ENCODE data around the gene TMEM191C.
"Not testable (repeated sequence)": the region's sequence is repeated elsewhere in the genome, so short reads cannot be mapped to it uniquely, and the experiment has no call there.

TMEM191C gene

DNA sequence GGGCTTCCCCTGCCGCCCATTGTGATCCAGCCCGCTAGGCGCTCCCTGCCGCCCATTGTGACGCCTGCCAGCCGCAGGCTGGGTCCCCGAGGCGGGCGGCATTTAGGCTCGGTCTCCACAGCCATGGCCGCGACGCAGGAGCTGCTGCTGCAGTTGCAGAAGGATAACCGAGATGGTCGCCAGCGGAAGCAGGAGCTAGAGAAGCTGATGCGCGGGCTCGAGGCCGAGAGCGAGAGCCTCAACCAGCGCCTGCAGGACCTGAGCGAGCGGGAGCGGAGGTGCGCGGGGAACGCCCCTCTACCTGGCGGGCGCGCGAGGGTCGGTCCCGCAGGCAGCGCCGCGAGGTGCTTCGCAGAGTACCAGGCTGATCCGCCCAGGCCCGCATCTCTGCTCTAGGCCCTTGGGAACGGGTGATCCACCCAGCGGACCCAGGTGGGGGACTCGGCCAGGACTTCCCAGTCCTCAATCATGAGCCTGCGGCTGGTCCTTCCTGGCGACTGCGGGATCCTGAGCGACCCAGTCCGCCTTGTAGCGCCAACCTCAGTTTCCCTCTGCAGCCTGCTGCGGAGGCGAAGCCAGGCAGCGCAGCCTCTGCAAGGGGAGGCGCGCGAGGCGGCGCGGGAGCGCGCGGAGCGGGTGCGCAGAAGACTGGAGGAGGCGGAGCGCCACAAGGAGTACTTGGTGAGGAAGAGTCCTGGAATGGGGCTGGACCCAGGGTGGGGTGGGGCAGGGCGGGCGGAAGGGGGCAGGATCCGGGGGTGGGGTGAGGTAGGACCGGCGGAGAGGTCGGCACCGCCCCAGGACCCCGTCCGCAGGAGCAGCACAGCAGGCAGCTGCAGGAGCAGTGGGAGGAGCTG, at the start of gene TMEM191C:
TSS of gene TMEM191C (plus strand) at position 51 of the 857 bp plus-strand sequence. CDS start at position 124, 73 bp downstream.
- not testable (repeated sequence) for DNase-seq

DNA sequence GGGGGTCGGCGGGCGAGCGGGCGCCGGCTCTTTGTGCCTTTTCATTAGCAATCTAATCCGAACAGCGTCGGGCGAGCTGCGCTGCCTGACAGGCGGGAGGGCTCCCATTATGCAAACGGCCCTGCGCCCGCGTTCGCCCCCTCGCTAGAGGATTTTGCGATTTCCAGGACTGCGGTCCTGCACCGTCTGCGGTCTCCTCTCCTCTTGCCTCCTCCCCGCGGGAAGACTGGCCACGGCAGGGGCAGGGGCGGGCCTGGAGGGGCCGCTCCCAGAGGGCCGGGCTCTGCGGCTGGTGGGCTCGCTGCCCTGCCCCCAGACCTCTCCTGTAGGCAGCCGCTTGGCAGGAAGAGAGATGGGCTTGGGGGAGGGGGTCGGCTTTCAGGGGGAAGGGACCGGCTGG, 49.3 kb upstream of the TMEM191C start:
- not testable (repeated sequence) for DNase-seq

DNA sequence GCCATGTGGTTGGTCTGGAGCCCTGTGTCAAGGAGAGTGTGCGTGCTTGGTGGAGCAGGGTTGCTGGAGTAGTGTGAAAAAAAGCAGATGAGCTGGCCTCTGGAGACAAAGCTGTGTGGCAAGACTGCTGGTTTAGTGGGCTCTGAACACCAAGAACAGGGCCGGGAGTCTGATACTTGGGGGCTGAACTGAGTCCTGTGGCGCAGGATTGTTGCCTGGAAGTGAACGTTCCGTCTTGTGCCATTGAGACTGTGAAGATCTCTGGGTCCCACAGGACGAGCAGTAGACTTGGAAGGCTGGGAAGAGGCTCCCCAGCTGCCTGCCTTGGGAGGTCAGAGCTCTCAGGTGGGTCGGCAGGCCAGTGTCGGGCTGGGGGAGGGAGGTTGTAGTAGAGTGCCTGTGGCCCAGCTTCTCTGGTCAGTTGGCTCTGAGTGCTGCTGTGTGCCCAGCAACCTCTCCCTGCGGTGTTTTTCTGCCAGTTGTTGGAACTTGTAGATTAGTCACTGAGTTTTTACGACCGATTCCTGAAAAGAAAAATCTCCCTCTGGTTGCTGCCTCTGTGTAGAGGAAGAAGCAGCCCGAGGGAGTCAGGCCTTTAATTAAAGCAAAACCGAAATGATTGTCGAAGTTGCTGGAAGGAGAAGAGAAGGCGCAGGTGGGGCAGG, 48.1 kb upstream of the TMEM191C start:
- DNase-seq: not testable (repeated sequence)

DNA sequence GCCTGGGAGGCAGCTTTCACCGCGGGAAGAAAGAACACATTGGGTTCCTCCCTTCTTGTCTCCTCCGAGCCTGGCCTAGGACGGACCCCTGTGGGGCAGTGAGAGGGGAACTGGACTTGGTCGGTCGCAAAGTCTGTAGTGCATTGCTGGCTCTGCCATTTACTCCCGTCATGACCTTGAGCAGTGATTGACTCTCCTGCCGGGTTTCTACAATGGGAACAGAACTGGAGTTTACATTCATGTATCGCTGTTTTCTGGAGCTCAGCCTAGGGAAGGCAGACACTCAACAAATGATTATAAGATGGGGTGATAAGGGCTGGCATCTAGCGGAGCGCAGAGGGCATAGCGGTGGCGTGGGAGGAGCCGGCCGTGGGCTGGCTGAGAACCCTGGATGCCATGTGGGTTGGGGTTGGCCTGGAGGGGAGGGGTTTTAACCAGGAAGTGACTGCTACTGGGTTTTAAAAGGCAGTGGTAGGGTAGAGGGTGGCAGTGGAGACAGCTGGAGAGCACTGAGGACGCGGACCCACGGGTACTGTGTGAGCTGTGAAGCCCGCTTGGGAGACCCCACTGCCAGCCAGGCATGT, 46.9 kb upstream of the TMEM191C start:
- DNase-seq: not testable (repeated sequence)

DNA sequence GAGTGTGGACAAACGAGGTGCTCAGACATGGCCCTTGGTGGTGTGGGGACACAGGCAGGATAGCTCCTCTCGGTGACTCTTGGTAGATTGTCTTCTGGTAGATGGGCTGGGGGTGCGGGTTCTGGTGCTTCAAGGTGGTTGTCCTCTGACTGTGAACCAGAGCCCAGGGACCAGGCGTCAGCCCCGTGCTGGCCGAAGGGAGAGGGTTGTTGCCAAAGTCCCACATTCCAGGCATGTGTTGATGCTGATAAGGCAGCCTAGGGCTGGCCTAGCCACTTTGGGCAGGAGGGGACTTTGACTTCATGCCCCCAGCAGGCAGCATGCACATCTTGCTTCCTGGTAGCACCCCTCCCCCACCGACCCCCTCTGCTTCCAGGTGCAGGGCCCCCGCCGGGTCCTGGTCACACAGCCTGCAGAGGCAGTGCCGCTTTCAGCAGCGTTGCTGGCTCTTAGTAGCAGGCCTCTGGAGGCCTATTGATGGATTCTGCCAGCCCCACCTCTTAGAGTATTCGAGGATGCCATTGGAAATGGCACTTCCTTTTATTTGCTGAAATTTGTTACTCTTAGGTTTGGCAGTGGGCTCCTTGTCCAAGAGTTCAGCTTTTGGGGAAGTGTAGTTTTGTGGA, 43.0 kb upstream of the TMEM191C start:
- not testable (repeated sequence) for DNase-seq

DNA sequence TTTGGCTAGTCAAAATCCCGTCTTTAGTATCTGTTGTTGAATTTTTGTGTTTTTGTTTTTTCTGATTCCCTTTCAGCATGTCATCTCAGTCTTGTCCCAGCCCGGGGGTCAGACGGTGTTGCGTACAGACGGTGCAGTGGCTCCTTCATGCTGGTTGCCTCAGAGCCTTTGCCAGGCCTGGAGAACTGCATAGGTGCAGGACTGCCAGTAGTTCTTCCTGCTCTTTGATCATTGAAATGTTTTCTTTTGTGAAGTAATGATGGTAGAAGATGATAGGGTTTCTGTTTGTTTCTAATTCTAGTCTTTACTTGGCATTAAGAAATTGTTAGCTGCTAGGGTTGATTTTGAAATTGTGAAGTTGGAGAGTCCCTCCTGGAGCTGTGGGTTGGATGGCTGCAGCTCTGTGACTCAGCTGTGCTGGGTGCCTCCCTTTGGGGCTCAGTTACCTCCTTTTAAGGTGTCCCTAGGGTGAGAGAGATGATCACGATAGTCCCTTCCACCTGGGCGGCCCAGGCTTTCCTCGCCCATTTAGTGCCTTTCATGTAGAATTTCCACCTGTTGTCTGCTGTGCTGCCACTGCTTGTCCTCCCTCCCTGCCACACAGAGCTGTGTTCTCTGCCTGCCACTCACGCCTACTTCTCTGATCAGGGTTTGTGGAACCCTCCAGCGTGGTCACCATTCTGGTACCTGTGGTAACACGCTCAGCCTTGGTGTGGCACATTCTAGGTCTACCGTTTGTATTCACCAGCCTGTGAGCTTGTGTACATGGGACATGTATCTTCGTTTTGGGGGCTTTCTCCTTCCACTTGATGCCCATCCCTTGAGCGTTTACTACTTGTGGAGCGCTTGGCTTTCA, 32.6 kb upstream of the TMEM191C start:
- DNase-seq: not testable (repeated sequence)

DNA sequence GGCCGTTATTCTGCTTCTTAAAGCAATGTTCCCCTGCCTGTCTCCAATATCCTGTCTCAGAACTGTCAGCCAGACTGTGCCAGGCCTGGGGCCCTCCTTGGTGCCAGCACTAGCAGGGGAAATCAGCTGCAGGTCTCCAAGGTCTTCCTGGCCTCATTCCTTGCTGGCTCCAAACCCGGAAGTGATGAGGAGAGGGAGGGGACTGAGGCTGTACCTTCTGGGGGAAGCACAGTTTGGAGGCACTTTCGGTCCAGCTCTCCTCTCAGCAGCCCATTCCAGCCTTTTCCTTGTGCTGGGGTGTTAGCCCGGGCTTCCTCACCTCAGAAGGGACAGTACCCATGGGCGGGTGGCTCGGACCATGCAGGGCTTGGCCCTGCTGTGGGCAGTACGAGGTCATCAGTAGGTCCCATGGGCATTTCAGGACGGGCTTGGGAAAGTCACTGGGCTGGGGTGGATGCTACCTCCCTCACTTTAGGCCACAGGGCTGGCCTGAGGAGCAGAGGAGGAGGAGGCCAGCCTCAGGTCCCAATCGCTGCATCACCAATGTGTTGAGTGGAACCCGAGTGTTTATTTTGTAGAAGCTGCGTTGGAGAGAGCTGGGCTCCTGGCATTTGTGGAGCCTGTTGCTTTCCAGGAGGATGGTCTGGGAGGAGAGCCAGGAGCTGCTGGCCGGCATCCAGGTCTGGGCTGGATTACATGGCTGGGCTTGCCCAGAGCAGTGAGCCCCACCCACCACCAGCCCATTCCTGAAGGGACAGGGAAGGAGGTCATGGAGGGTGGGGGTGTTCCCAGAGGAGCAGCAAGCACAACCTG, 31.0 kb upstream of the TMEM191C start:
- not testable (repeated sequence) for DNase-seq

DNA sequence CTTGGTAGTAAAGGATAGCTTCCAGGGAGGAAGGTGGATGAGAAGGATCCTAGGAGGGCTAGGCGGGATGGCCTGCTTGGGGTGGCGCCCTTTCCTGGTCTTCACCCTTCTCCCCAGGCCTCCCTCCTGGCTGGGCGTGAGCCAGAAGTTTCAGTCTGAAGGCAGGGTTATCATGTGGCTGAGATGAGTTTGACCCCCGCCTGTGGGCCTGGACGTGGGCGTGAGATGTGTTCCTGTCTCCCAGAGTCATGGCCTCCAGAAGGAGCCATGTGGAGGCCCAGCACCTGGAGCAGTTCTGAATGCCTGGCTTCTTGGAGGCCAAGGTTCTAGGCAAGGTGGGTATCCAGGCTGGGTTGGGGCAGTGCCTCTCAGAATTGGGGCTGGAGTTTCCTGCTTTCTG, 29.2 kb upstream of the TMEM191C start:
- DNase-seq: not testable (repeated sequence)

DNA sequence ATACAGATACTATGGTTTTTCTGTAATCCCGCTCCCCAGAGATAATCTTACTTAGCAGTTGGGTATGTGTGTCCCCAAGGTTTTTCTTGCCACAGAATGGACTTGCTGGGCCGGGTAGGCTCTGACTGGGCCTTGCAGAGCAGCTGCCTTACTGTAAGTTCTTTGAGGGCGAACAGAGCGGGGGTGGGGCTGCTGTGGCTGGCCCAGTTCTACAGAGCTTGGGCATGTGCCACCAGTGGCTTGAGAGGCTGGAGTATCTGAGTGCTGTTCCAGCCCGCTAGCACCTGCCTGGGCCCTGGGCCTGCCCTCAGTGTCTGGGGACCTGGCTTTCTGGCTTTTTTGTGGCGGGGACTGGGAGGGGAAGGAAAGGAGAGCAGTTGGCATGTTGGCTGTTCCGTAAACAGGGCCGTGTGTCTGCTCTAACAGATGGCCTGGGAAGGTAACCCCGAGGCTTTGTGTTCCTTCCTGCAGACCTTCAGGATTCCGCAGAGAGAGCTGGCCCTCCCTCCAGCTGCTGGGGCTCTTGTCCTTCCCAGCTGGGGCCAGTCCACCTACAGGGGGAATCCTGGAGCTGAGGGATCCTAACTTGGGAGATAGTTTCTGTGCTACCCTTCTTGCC, 27.1 kb upstream of the TMEM191C start:
- not testable (repeated sequence) for DNase-seq

DNA sequence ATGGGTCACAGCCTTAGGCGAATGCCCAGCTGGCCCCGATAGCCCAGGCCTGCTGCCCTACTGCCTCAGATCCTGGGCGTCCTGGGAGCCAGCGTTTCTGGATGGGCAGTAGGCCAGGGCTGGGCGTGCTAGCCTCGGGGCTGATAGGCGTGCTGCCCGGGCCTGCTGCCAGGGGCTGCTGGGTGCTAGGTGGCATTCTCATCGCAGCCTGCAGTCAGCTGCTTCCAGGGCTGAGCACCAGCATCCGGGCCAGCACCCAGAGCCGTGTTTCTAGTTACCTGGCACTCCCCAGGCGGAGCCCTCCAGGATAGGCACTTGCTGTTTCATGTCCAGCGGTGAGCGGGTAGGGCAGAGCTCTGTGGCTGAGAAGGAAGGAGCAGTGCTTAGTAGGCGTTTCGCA, 26.5 kb upstream of the TMEM191C start:
- not testable (repeated sequence) for DNase-seq

DNA sequence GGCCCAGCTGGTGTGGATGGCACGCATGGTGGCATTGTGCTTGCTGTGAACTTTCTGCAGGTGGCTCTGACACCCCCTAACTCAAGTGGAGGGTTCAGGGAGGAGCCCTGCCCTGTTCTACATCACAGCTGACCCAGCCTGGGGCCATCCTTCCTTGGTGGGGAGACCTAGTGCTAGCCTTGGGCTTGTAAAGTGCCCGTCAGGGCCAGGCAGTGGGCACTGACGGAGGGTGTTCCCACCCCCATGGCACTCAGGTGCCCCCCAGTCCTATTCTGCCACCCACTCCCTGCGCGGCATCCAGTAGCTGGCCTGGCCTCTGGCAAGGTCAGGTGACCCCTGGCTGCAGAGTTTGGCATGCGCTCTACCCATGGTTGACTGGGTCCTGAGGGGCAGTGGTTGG, 26.0 kb upstream of the TMEM191C start:
- not testable (repeated sequence) for DNase-seq

DNA sequence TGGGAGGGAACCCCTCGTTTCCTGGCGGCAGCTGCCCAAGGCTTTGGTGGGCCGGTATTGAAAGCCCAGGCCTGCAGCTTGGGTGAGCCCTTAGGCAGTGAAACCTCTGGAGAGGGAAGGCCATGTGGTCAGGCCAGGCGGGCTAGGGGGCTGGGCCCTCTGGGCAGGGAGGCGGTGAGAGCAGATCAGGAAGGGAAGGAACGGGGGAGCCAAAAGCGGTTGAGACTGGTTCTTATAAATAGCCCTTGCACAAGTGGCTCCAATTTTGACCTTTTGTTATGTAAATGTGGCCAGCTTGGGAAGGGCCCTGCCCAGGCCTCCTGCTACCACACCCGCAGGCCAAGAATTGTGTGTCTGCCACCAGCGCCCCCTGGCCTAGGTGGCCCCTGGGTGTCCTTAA, 25.1 kb upstream of the TMEM191C start:
- not testable (repeated sequence) for DNase-seq

DNA sequence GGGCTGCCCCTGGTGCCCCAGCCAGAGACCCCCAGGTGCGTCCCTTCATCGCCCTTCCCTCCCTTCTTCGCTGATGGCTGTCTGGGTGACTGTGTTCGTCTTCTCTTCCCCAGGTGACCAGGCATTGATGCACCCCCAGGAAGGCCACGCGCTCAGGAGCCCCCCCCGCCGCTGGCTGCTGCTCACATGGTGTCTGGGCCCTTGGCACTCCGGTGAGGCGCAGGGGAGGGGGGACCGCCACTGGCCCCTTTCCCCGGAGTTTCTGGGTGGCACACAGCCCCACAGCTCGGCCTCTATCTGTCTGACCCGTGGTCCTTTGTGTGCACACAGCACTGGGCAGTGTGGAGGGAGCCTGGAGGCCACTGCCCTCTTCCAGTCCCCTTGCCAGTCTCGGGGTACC, 24.5 kb upstream of the TMEM191C start:
- not testable (repeated sequence) for DNase-seq

DNA sequence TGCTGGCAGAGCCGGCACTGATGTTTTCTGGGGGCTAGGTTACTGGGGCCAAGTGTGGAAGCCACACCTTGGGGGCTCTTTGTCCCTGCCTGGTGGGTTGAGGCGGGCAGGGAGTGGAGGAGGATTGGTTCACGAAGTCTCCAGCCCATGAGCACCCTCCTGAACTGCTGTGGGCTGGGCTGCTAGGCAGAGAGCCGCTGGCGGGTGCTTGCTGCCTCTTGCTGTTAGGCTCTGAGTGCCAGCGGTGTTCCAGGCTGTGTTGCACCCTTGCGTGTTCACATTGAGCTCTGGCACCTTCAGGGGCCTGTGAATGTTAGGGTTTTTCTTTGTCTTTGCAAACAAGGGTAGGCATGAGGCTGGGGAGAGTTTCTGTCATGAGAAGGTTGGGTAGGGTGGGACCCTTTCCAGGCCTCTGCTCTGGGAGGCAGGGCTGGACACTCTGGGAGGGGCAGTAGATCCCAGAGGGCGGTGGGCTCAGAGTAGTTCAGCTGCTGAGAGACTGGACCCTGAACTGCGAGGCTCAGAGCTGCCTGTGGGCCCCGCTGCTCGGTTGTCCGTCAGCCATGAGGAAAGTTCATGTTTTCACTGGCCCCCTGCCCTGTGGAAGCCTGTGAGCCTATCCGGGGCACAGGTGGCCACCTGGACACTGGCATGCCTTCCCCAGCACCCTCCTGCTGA, 24.0 kb upstream of the TMEM191C start:
- no peak for DNase-seq

DNA sequence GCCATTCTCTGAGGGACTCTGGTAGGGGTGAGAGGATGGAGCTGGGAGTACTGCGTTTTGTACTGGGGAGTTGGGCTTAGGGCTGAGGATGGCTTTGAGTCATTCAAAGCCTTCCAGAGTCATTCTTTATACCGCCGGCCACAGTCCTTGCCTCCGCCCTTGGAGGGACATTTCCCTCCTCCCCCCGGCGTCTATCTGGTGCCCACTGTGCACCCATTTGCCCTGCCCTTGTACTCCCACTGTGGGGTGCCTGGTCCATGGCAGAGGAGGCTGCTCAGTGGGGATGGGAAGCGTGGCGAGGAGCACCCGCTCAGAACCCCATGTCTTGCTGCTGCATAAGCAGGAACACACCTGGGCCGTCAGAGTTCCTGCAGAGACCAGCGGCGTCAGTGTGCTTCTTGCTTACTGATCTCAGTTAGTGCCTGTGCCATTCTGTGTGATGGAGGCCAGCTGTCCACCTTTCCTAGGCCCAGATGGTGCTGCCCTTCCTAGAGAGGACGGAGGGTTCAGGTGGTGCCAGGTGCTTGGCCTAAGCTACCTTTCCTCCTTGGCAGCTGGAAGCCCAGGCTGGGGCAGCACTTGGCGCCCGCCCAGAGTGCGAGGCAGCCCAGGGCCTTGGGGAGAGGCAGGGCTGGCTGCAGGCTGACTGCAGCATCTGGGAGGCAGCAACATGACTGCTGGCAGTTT, 23.3 kb upstream of the TMEM191C start:
- no peak for DNase-seq

DNA sequence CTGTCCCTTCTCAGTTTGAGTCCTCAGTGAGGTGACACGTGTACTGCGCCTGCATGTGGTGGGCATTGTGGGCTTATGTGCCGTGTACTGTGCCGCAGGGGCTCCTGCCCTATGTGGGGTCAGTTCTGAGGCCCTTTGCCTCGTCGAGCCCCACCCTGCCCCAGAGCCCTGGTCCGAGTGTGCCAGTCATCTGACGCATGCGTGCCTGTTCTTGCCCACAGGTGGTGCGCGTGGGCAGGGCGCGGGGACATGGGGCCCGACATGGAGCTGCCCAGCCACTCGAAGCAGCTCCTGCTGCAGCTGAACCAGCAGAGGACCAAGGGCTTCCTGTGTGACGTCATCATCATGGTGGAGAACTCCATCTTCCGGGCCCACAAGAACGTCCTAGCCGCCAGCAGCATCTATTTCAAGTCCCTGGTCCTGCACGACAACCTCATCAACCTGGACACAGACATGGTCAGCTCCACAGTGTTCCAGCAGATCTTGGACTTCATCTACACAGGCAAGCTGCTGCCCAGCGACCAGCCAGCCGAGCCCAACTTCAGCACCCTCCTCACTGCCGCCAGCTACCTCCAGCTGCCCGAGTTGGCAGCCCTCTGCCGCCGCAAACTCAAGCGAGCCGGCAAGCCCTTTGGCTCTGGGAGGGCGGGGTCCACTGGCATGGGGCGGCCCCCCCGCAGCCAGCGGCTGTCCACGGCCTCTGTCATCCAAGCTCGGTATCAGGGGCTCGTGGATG, 22.3 kb upstream of the TMEM191C start:
- no peak for DNase-seq

DNA sequence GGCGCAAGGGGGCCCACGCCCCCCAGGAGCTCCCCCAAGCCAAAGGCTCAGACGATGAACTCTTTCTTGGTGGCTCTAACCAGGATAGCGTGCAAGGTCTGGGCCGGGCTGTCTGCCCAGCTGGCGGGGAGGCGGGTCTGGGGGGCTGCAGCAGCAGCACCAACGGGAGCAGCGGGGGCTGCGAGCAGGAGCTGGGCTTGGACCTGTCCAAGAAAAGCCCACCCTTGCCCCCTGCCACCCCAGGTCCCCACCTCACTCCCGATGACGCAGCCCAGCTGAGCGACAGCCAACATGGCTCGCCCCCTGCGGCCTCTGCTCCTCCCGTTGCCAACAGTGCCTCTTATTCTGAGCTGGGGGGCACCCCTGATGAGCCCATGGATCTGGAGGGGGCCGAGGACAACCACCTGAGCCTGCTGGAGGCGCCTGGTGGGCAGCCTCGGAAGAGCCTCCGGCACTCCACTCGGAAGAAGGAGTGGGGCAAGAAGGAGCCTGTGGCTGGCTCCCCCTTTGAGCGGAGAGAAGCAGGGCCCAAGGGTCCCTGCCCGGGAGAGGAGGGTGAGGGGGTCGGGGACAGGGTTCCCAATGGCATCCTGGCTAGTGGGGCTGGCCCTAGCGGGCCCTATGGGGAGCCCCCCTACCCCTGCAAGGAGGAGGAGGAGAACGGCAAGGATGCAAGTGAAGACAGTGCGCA, 21.6 kb upstream of the TMEM191C start:
- no peak for DNase-seq

DNA sequence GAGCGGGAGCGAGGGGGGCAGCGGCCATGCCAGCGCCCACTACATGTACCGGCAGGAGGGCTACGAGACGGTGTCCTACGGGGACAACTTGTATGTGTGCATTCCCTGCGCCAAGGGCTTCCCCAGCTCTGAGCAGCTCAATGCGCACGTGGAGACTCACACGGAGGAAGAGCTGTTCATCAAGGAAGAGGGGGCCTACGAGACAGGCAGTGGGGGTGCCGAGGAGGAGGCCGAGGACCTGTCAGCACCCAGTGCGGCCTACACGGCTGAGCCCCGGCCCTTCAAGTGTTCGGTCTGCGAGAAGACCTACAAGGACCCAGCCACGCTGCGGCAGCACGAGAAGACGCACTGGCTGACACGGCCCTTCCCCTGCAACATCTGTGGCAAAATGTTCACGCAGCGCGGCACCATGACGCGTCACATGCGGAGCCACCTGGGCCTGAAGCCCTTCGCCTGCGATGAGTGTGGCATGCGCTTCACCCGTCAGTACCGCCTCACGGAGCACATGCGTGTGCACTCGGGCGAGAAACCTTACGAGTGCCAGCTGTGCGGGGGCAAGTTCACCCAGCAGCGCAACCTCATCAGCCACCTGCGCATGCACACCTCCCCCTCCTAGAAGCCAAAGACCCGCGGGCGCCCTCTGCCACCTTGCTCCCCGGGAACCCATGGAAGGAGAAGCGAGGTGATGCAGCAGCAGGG, 20.9 kb upstream of the TMEM191C start:
- no peak for DNase-seq
